RCC 7860 (cell line): ENCODE results near the gene LUM.

ENCODE experiments used
- DNase-seq: peaks from one replicate; pipeline ENCODE4 v3.0.0-alpha.2; 2015; ENCODE audit warnings: low spot score
- FAIRE-seq: peaks from 2 replicates; lab custom pipeline; 2012; peaks lifted over from hg19 to GRCh38; lab: Jason Lieb, UNC

The LUM gene

GRCh38 chr12:91077228-91077954 lies 33.9 kb downstream of the LUM start:
- DNase-seq (no peak), FAIRE-seq (no peak)

- FAIRE-seq (no peak), DNase-seq (no peak)
These were observed 36.4 kb downstream of the LUM start for GRCh38 chr12:91074851-91075250.

- DNase-seq (no peak), FAIRE-seq (no peak)
These were observed 37.1 kb downstream of the LUM start for GRCh38 chr12:91074154-91074709.

- FAIRE-seq (no peak), DNase-seq (no peak)
These were observed 37.9 kb downstream of the LUM start for GRCh38 chr12:91073426-91073825.

- FAIRE-seq = no peak
These were observed 38.4 kb downstream of the LUM start for GRCh38 chr12:91072931-91073330.

GRCh38 chr12:91070936-91071335 lies 40.4 kb downstream of the LUM start:
- FAIRE-seq (no peak), DNase-seq (no peak)

More at GRCh38 chr12:91072931-91073330, 38.4 kb downstream of the LUM start:
- DNase-seq = no peak

GRCh38 chr12:91065396-91065795 lies 45.9 kb downstream of the LUM start:
- no peak for DNase-seq
- FAIRE-seq = no peak

- FAIRE-seq (no peak), DNase-seq (no peak)
These were observed 46.7 kb downstream of the LUM start for GRCh38 chr12:91064640-91065039.

- FAIRE-seq = no peak
These were observed 50.2 kb downstream of the LUM start for GRCh38 chr12:91061091-91061490.

GRCh38 chr12:91059211-91059610 lies 52.1 kb downstream of the LUM start:
- DNase-seq (no peak), FAIRE-seq (no peak)

More at GRCh38 chr12:91061091-91061490, 50.2 kb downstream of the LUM start:
- DNase-seq = no peak

- FAIRE-seq (no peak), DNase-seq (no peak)
These were observed 52.5 kb downstream of the LUM start for GRCh38 chr12:91058786-91059185.

- FAIRE-seq (no peak), DNase-seq (no peak)
These were observed 53.7 kb downstream of the LUM start, which contains the start of gene KERA for GRCh38 chr12:91057368-91058165. TSS of gene KERA (minus strand) at chr12:91058024. CDS start at chr12:91056281, 1,743 bp downstream.

- FAIRE-seq (no peak), DNase-seq (no peak)
These were observed 54.8 kb downstream of the LUM start for GRCh38 chr12:91056488-91056887.

GRCh38 chr12:91055976-91056375 lies 55.3 kb downstream of the LUM start:
- DNase-seq (no peak), FAIRE-seq (no peak)

- DNase-seq = no peak
- no peak for FAIRE-seq
These were observed 57.2 kb downstream of the LUM start for GRCh38 chr12:91053951-91054715.
